SK-N-MC (cell line): ENCODE measurements around the gene ASIC2.

Experiments used
- DNase-seq: peaks from one replicate; pipeline ENCODE4 v3.0.0-alpha.2; 2011; ENCODE audit warnings: low read depth, low spot score
- H3K27ac ChIP-seq: fragments of 200-600 bp; sonication (generic); 2 replicates; pipeline ENCODE4 v1.5.1; 2016; ENCODE audit warnings: mixed run types
- H3K36me3 ChIP-seq: fragments of 200-600 bp; sonication (generic); 2 replicates; pipeline ENCODE4 v1.6.1; 2017; ENCODE audit warnings: antibody characterized with exemption, low read length, mixed read lengths; ENCODE audit not compliant: insufficient read depth
- H3K4me3 ChIP-seq: fragments of 200-600 bp; sonication (generic); 2 replicates; pipeline ENCODE4 v1.5.1; 2016
- H3K9ac ChIP-seq: fragments of 200-600 bp; sonication (generic); 2 replicates; pipeline ENCODE4 v1.8.0; 2017; ENCODE audit warnings: mixed run types, mixed read lengths; ENCODE audit not compliant: insufficient read length
- H3K9me3 ChIP-seq: fragments of 200-600 bp; sonication (generic); 2 replicates; pipeline ENCODE4 v1.6.1; 2017; ENCODE audit warnings: low read depth, mild to moderate bottlenecking, antibody characterized with exemption, low read length, moderate library complexity, mixed read lengths
- EZH2 ChIP-seq: fragments of 200-600 bp; sonication (generic); IDR thresholded peaks from one replicate; pipeline ENCODE4 v1.6.1; 2017; ENCODE audit warnings: antibody characterized with exemption
- FOXP2 ChIP-seq: optimal IDR thresholded peaks from 2 replicates; pipeline ENCODE3; 2011; ENCODE audit warnings: mild to moderate bottlenecking, moderate library complexity; ENCODE audit not compliant: insufficient read depth; ENCODE audit errors: extremely low read length, control extremely low read depth
- POLR2AphosphoS5 ChIP-seq: IDR thresholded peaks from 2 replicates; pipeline ENCODE4 v1.6.1; 2012; ENCODE audit warnings: mild to moderate bottlenecking, low read depth, low read length, borderline replicate concordance

The ASIC2 gene

DNA sequence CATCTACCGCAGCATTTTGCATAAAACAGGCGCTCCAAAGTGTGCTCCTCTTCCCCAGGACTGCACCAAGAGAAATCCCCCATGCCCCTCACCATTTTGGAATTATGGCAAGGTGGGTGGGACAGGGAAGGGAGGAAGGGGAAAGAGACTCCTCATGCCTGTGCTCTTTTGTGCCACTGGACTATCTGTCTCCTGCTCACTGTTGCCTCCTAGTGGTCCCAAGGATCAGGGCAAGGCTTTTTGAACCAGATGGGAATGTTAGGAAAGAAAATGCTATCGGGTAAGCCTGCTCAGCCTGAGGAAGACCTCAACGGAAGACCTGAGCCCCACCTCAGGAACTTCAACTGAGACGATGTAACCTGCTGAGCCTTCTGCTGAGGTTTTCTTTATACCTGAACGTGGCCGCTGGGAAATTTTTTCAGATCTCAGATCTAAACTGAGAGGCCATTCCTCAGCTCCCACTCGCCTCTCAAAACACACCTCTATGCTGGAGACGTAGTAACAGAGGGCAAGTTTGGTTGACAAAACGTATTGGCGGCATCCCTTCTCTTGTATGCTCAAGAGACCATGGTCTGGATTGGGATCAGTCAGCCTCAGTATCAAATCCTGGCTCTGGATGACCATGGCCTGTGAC lies 243.2 kb downstream of the ASIC2 start:
- DNase-seq = peak; percentile 28
- H3K4me3 ChIP-seq = no peak overlapping the region
- TF ChIP-seq FOXP2 (no peak), POLR2AphosphoS5 (no peak), EZH2 (no peak)
- no peak overlapping the region for H3K9ac ChIP-seq
- H3K9me3 ChIP-seq = no peaks in the 10 kb centered on the region
- no peaks in the 10 kb centered on the region for H3K36me3 ChIP-seq
- no peak overlapping the region for H3K27ac ChIP-seq

DNA sequence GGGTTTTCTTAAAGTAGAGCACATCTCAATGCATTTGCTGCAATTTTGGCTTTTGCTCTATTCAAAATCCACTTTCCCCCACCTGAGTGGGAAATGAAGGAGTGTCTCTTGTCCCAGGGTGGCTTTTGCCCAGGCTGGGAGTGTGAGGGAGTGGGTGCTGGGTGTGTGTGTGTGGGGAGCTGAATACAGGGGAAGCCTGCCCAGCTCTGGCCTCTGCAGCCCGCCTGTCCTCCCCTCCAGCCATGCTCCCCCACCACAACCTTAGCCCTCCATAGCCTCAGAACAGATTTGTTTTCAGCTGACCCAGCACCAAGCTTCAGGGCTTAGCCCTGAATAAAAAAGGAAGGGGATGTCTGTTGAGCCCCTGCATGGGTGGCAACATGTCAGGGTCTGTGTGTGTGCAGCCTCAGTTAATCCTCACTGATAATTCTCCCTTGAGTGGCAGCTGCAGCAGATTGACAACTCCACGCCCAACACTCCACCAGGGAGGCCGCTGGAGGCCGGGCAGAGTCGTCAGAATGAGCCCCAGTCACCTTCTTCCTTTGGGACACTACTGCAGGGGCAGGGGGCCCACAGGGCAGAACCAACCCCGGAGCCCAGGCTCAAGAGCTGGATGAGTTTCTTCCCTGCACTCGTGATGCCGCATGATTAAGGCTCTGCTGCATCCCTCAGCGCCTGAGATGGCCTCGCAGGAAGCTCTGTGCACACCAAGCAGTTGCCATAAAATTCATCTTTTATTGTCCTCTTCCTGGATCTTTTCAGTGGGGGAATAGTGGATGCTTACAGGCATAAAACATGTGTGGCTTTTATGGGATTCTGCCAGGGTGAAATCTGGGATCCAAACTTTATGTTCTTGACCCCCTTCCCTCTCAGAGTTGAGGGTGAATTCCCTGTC lies 246.5 kb downstream of the ASIC2 start:
- DNase-seq = no peak
- no peak for TF ChIP-seq FOXP2
- no peak for TF ChIP-seq POLR2AphosphoS5
- no peak for TF ChIP-seq EZH2
- H3K9ac ChIP-seq = no peak overlapping the region

DNA sequence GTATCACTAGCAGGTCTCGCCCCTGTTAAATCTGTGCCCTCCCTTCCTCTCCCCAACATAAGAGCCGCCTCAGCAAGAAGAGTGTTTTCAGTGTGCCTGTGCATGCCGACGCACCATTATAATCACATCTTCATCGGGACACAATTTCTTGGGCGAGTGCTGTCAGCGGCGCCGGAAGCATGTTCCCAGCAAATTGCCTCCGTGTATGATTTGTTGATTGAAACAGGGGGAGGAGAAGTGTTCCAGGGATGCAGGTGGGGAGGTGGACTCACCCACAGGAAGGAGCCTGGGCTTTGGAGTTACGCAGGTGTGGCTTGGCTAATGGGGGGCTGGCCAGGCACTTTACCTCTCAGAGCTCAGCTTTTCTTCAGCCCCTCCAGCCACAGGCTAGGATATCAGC lies 247.9 kb downstream of the ASIC2 start:
- H3K9me3 ChIP-seq = no peaks in the 10 kb centered on the region
- H3K36me3 ChIP-seq = no peaks in the 10 kb centered on the region
- no peak overlapping the region for H3K27ac ChIP-seq
- DNase-seq = no peak
- no peak overlapping the region for H3K9ac ChIP-seq
- H3K4me3 ChIP-seq = no peak overlapping the region
- TF ChIP-seq POLR2AphosphoS5 (no peak), EZH2 (no peak), FOXP2 (no peak)

More for the DNA sequence above, 246.5 kb downstream of the ASIC2 start:
- H3K4me3 ChIP-seq = no peak overlapping the region
- H3K27ac ChIP-seq = no peak overlapping the region
- H3K36me3 ChIP-seq = no peaks in the 10 kb centered on the region
- H3K9me3 ChIP-seq = no peaks in the 10 kb centered on the region

DNA sequence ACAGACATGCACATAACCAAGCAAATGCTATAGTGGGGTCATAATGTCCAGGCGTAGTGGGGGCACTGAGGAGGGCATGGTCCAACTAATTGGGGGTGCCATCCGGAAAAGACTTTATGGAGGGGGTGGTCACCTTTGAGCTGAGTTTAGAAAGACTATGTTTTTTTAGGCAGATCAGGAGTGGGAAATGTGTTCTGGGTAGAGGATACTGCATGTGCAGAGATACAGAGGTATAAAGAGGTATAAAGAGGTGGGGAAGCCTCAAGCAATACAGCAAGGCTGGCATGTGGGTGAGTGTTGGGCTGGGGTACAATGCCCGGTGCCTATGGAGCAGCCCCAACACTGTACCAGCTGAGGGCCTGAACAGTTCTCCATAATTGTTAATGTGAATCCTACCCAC lies 248.3 kb downstream of the ASIC2 start:
- Histone ChIP-seq H3K27ac (no peak overlapping the region), H3K36me3 (no peaks in the 10 kb centered on the region), H3K4me3 (no peak overlapping the region), H3K9me3 (no peaks in the 10 kb centered on the region), H3K9ac (no peak overlapping the region)
- DNase-seq = no peak
- no peak for TF ChIP-seq FOXP2
- TF ChIP-seq POLR2AphosphoS5 = no peak
- TF ChIP-seq EZH2 = no peak

DNA sequence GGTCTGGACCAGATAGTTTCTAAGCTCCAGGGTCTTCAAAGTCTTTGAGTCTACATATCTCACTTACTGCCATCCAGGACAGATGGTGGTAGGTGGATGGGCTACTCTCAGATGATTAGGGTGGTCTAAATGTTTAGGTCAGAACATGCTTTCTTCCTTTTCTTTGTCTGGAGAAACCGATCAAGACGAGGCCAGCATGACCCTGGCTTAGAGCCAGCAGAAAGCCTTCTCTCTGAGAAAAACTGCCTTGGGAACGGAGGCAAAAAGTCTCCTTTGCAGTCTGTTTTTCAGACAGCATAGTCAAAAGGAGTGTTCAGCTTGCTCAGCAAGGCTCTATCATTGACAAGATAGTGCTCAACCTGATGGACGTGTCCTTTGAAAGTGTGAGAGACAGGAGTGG lies 252.6 kb downstream of the ASIC2 start:
- H3K4me3 ChIP-seq = no peak overlapping the region
- TF ChIP-seq POLR2AphosphoS5 = no peak
- no peak for TF ChIP-seq EZH2
- no peak for TF ChIP-seq FOXP2
- H3K9me3 ChIP-seq = no peaks in the 10 kb centered on the region
- no peak for DNase-seq
- no peak overlapping the region for H3K27ac ChIP-seq
- no peaks in the 10 kb centered on the region for H3K36me3 ChIP-seq
- no peak overlapping the region for H3K9ac ChIP-seq

DNA sequence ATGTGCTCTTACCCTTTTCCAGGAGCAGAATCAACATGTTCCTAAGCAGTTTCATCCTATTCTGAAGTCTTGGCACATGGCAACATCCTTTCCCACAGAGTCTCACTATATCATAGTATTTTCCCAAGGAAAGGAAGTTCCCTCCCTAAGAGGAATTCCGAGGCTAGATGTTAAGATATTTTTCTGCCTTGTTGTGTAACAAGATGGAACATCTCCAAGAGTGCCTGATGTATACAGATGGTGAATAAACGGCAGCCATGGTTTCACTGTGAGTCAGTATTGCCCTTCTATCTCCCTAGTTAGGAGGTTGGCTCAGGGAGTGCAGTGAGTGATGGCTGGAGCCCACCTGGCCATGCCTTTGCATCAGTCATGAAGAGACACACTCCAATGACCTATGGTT lies 253.2 kb downstream of the ASIC2 start:
- Histone ChIP-seq H3K9ac (no peak overlapping the region), H3K27ac (no peak overlapping the region)

DNA sequence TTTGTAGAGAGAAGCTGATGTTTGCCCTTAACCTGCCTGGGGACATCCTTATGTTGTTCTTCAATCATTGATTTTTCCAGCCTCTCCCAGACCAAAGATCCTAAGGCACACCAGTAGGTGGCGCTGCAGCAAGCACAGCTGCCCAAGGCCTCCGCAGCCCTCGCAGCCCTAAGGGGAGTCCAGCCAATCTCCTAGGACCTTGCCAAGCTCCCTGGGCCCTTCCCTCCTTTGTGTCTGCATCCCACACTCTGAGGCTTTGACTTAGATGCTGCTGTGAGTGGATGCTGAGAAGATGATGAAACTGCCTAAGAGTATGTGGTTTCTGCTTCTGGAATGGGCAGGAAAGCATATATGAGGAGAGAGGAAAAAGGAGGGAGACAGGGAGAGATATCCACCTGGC lies 254.4 kb downstream of the ASIC2 start:
- Histone ChIP-seq H3K27ac (no peak overlapping the region), H3K4me3 (no peak overlapping the region), H3K9me3 (peaks cover 7% of the 10 kb centered on the region; the same call in 1 of the 2 replicates), H3K36me3 (no peaks in the 10 kb centered on the region), H3K9ac (no peak overlapping the region)
- no peak for TF ChIP-seq POLR2AphosphoS5
- TF ChIP-seq EZH2 = no peak
- no peak for TF ChIP-seq FOXP2
- DNase-seq = no peak

More for the DNA sequence above, 253.2 kb downstream of the ASIC2 start:
- no peaks in the 10 kb centered on the region for H3K36me3 ChIP-seq
- DNase-seq = peak; percentile 34
- TF ChIP-seq POLR2AphosphoS5 (no peak), FOXP2 (no peak), EZH2 (no peak)
- 0 out of 2 replicates have a peak, but pooled peaks cover 3% of the 10 kb centered on the region for H3K9me3 ChIP-seq
- no peak overlapping the region for H3K4me3 ChIP-seq

DNA sequence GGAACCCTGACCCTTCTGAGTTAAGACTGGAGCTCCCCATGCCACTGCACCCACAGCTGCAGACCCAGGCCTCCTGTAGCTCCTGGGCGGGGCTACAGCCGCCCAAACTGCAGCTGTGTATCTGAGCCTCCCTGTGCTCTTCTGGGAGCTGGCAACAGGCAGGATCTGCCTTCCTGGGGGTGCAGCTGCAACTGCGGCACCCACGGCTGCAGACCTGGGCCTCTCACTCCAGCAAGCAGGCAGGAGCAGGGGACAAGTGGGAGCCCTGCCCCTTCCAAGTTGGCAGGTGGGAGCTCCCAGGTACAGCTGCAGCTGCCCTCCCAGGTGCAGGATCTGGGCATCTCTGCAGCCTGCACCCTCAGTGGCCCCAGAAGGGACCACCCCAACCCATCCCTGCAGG lies 259.9 kb downstream of the ASIC2 start:
- Histone ChIP-seq H3K4me3 (no peak overlapping the region), H3K9ac (no peak overlapping the region), H3K9me3 (peaks cover 7% of the 10 kb centered on the region; the same call in 1 of the 2 replicates), H3K36me3 (no peaks in the 10 kb centered on the region), H3K27ac (no peak overlapping the region)
- TF ChIP-seq POLR2AphosphoS5 (no peak), FOXP2 (no peak), EZH2 (no peak)
- DNase-seq = no peak

DNA sequence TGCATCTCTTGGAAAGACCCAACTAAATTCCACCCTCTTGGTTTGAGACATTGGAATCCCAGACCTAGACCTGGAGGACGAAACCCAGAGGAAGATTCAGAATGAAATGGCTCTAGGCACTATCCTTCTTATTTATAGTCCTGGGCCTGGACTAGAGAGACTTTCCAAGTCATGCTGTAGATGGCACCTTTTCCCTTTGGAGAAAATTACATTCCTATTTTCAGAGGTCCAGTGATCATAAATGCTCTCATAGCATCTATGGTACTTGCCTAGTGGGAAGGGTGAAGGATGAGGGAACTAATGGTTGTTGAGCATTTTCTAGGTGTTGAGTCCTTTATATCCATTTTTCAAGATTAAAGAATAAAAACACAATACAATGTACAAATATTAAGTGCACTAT lies 264.3 kb downstream of the ASIC2 start:
- Histone ChIP-seq H3K9ac (no peak overlapping the region), H3K4me3 (no peak overlapping the region)

More for the DNA sequence above, 264.3 kb downstream of the ASIC2 start:
- TF ChIP-seq EZH2 (no peak), POLR2AphosphoS5 (no peak), FOXP2 (no peak)
- Histone ChIP-seq H3K9me3 (no peaks in the 10 kb centered on the region), H3K27ac (no peak overlapping the region), H3K36me3 (no peaks in the 10 kb centered on the region)
- DNase-seq = no peak
